ENCODE data around the gene CRTAC1. TPM values are rescaled to one million over a fixed set of nuclear protein-coding genes. Genes with fewer than 3 reads are reported as not detected.

The CRTAC1 gene
- polyA plus RNA-seq, 1 of the 3 experiments (the other 2 are of a cell fraction), result 0.05 TPM

DNA sequence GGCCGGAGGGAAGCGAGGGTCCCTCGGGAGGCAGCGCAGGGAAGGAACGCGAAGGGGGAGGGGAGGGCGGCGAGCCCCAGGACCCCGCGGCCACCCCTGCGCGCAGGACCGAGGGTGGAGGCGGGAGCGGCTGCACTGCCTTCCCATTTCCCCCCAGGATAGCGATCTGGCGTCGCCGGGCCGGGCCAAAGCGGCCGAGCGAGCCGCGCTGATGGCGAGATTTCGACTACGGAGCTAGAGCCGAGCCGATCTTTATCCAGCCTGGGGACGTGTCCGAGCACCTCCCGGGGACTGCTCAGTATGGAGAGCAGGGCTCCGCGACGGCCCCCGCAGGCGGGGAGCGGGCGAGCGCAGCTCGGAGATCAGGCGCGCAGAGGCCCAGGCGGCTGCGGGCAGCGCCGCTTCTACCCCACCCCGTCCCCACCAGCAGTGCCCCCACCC is 590 bp upstream of the CRTAC1 start:
- Histone ChIP-seq H3K4me2 (peak overlapping the region; percentile 47; the same call in 1 of the 2 replicates), H3K27me3 (ENCODE audit: insufficient read depth) (peaks cover 29% of the 10 kb centered on the region), H3F3A (replicated peaks; ENCODE audit: insufficient read depth) (no peaks in the 10 kb centered on the region), H3K27ac (ENCODE audit: low read depth in 2 of 2, low read length in 1 of 2) (no peak overlapping the region), H3K9ac (no peak overlapping the region), H4K20me1 (ENCODE audit: insufficient read depth) (no peaks in the 10 kb centered on the region), H2AFZ (ENCODE audit: low read depth) (no peak overlapping the region), H3K79me2 (ENCODE audit: insufficient read depth) (no peaks in the 10 kb centered on the region), H3K9me3 (no peaks in the 10 kb centered on the region), H3K36me3 (replicated peaks in 1 of 2; ENCODE audit: control insufficient read depth in 1 of 2, insufficient read depth in 2 of 2, low read length in 1 of 2) (no peaks in the 10 kb centered on the region), H3K9me2 (no peaks in the 10 kb centered on the region), H3K4me3 (ENCODE audit: low read depth in 2 of 2, low read length in 1 of 2) (peak overlapping the region in 1 of 2 experiments; percentile 41; a peak in 2 of 4 replicates), H3K4me1 (ENCODE audit: control insufficient read depth in 1 of 2, insufficient read depth in 2 of 2, low read depth in 1 of 2, low read length in 1 of 2) (peaks cover 0 to 8% of the 10 kb centered on the region in 2 experiments; a peak in 1 of 4 replicates)
- WGBS (ENCODE audit: low lambda C conversion rate), result no CpG with 5 or more reads among the region's 49 CpGs
- ChIA-PET POLR2A (interaction anchor here (1.0 to 2.2 kb wide), 5 partner anchors 10 to 142 kb away, joined by 3 to 8 read pairs (median 3); no protein-coding TSS in a partner anchor), CTCF (interaction anchor here (0.9 to 13.3 kb wide), 5 partner anchors 13 to 278 kb away, joined by 3 to 176 read pairs (median 16); no protein-coding TSS in a partner anchor)
- peak; percentile 88 for DNase-seq
- peak; percentile 71 for TF ChIP-seq GATA2 (CRISPR knock-in tag; IDR thresholded peaks at IDR 0.05)
- TF ChIP-seq, protein P1, sequence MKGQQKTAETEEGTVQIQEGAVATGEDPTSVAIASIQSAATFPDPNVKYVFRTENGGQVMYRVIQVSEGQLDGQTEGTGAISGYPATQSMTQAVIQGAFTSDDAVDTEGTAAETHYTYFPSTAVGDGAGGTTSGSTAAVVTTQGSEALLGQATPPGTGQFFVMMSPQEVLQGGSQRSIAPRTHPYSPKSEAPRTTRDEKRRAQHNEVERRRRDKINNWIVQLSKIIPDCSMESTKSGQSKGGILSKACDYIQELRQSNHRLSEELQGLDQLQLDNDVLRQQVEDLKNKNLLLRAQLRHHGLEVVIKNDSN (IDR thresholded peaks at IDR 0.05; ENCODE audit: borderline replicate concordance, low read depth), result no peak
- TF ChIP-seq, protein P2, sequence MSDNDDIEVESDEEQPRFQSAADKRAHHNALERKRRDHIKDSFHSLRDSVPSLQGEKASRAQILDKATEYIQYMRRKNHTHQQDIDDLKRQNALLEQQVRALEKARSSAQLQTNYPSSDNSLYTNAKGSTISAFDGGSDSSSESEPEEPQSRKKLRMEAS (IDR thresholded peaks at IDR 0.05; ENCODE audit: low read depth), result no peak

DNA sequence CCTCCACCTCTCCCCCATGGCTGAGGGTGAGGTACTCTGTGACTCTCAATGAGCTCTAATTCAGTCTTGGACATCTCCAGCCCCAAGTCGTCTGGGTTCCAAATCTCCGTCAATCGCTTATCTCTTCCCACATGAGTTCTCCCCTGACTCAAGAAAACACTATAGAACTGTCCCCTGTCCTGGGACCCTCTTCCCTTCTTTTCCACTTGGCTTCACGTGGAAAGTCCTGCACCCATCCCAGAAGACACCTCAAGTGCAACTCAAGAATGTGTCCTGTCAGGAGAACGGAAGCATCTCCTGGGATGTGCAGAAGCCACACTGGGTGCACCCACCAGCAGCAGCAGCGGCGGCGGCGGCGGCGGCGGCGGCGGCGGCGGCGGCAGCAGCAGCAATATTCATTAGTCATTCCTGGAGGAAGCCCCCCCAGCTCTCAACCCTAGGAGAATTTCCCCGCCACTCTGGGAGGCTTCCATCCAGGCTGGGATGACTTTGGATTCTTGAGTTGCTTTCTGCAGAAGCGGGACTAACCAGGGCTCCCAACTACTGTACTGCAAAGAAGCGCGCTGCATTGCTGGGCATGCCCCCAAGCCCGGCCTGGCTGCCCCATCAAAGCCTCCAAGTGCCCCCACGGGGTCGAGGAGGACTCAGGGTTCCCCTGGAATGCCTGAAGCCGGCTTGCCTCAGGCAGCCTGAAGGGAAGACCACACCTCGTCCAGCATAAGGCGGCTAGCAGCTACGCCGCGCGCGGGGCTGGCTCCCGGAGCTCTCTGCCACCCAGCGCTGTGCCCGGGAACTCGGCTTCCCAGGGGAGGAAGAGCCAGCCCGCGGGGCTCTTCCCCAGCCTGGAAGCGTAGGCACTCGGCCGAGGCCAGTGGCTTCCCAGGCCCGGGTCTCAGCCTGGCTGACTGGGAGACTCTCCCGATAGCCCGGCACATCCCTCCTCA is 1.0 kb downstream of the CRTAC1 start:
- Histone ChIP-seq H2AFZ (ENCODE audit: low read depth) (no peak overlapping the region), H3K27me3 (ENCODE audit: insufficient read depth) (peaks cover 27% of the 10 kb centered on the region), H4K20me1 (ENCODE audit: insufficient read depth) (no peaks in the 10 kb centered on the region), H3F3A (replicated peaks; ENCODE audit: insufficient read depth) (no peaks in the 10 kb centered on the region), H3K4me2 (peak overlapping the region; percentile 72), H3K79me2 (ENCODE audit: insufficient read depth) (no peaks in the 10 kb centered on the region), H3K27ac (ENCODE audit: low read depth in 2 of 2, low read length in 1 of 2) (no peak overlapping the region), H3K4me3 (ENCODE audit: low read depth in 2 of 2, low read length in 1 of 2) (peak overlapping the region in 1 of 2 experiments; percentile 41; a peak in 2 of 4 replicates), H3K4me1 (ENCODE audit: control insufficient read depth in 1 of 2, insufficient read depth in 2 of 2, low read depth in 1 of 2, low read length in 1 of 2) (peaks cover 0 to 8% of the 10 kb centered on the region in 2 experiments; a peak in 1 of 4 replicates), H3K9ac (no peak overlapping the region), H3K9me2 (no peaks in the 10 kb centered on the region), H3K9me3 (no peaks in the 10 kb centered on the region), H3K36me3 (replicated peaks in 1 of 2; ENCODE audit: control insufficient read depth in 1 of 2, insufficient read depth in 2 of 2, low read length in 1 of 2) (no peaks in the 10 kb centered on the region)
- CTCF ChIA-PET, result interaction anchor here (0.9 to 13.3 kb wide), 13 partner anchors 8 to 237 kb away, joined by 3 to 176 read pairs (median 12); no protein-coding TSS in a partner anchor
- POLR2A ChIA-PET, result interaction anchor here (1.2 kb wide), 1 partner anchor 114 kb away, joined by 3 read pairs; no protein-coding TSS in a partner anchor
- DNase-seq, result peak; percentile 83
- WGBS (ENCODE audit: low lambda C conversion rate), result 16% methylated on average over 20 of the region's 44 CpGs
- TF ChIP-seq POLR2AphosphoS5 (IDR thresholded peaks at IDR 0.05; ENCODE audit: low read depth, low read length) (no peak), TAF1 (IDR thresholded peaks at IDR 0.05; ENCODE audit: borderline replicate concordance, low read depth, low read length) (no peak), SIN3A (IDR thresholded peaks at IDR 0.05; ENCODE audit: borderline replicate concordance, low read depth, low read length) (no peak), EP300 (IDR thresholded peaks at IDR 0.05; ENCODE audit: borderline replicate concordance in 1 of 2, low read depth in 1 of 2, low read length in 1 of 2) (no peak), GATA2 (CRISPR knock-in tag; IDR thresholded peaks at IDR 0.05) (no peak), FOXJ3 (CRISPR knock-in tag; IDR thresholded peaks at IDR 0.05) (no peak), FOSL2 (IDR thresholded peaks at IDR 0.05; ENCODE audit: borderline replicate concordance, low read depth) (no peak), RFX5 (IDR thresholded peaks at IDR 0.05; ENCODE audit: low read length) (no peak)
- TF ChIP-seq, protein P3, sequence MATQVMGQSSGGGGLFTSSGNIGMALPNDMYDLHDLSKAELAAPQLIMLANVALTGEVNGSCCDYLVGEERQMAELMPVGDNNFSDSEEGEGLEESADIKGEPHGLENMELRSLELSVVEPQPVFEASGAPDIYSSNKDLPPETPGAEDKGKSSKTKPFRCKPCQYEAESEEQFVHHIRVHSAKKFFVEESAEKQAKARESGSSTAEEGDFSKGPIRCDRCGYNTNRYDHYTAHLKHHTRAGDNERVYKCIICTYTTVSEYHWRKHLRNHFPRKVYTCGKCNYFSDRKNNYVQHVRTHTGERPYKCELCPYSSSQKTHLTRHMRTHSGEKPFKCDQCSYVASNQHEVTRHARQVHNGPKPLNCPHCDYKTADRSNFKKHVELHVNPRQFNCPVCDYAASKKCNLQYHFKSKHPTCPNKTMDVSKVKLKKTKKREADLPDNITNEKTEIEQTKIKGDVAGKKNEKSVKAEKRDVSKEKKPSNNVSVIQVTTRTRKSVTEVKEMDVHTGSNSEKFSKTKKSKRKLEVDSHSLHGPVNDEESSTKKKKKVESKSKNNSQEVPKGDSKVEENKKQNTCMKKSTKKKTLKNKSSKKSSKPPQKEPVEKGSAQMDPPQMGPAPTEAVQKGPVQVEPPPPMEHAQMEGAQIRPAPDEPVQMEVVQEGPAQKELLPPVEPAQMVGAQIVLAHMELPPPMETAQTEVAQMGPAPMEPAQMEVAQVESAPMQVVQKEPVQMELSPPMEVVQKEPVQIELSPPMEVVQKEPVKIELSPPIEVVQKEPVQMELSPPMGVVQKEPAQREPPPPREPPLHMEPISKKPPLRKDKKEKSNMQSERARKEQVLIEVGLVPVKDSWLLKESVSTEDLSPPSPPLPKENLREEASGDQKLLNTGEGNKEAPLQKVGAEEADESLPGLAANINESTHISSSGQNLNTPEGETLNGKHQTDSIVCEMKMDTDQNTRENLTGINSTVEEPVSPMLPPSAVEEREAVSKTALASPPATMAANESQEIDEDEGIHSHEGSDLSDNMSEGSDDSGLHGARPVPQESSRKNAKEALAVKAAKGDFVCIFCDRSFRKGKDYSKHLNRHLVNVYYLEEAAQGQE (IDR thresholded peaks at IDR 0.05; ENCODE audit: low read depth, low read length), result no peak
- TF ChIP-seq, protein P2 (IDR thresholded peaks at IDR 0.05; ENCODE audit: low read depth), result no peak
- TF ChIP-seq, protein P4, sequence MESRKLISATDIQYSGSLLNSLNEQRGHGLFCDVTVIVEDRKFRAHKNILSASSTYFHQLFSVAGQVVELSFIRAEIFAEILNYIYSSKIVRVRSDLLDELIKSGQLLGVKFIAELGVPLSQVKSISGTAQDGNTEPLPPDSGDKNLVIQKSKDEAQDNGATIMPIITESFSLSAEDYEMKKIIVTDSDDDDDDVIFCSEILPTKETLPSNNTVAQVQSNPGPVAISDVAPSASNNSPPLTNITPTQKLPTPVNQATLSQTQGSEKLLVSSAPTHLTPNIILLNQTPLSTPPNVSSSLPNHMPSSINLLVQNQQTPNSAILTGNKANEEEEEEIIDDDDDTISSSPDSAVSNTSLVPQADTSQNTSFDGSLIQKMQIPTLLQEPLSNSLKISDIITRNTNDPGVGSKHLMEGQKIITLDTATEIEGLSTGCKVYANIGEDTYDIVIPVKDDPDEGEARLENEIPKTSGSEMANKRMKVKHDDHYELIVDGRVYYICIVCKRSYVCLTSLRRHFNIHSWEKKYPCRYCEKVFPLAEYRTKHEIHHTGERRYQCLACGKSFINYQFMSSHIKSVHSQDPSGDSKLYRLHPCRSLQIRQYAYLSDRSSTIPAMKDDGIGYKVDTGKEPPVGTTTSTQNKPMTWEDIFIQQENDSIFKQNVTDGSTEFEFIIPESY (IDR thresholded peaks at IDR 0.05; ENCODE audit: borderline replicate concordance, low read depth), result no peak
- TF ChIP-seq, protein P1 (IDR thresholded peaks at IDR 0.05; ENCODE audit: borderline replicate concordance, low read depth), result no peak
- TF ChIP-seq, protein P5, sequence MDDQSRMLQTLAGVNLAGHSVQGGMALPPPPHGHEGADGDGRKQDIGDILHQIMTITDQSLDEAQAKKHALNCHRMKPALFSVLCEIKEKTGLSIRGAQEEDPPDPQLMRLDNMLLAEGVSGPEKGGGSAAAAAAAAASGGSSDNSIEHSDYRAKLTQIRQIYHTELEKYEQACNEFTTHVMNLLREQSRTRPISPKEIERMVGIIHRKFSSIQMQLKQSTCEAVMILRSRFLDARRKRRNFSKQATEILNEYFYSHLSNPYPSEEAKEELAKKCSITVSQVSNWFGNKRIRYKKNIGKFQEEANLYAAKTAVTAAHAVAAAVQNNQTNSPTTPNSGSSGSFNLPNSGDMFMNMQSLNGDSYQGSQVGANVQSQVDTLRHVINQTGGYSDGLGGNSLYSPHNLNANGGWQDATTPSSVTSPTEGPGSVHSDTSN (IDR thresholded peaks at IDR 0.05), result no peak
